Kidney (tissue), 14 donors: ENCODE data around the gene SPTBN1. TPM values are rescaled to one million over a fixed set of nuclear protein-coding genes. Genes with fewer than 3 reads are reported as not detected.

ENCODE experiments used
- DNase-seq, 5 donors: peaks; one replicate each; pipeline ENCODE4 v3.0.0-alpha.2; 2013 to 2020
- FAIRE-seq: peaks from 2 replicates; lab custom pipeline; 2012; peaks lifted over from hg19 to GRCh38; lab: Jason Lieb, UNC
- H3K27ac ChIP-seq, 2 donors: one replicate each; pipeline ENCODE4 v1.7.0; 2013; ENCODE audit warnings: low read depth in 2 of 2, low read length in 2 of 2, inconsistent platforms in 1 of 2
- H3K27me3 ChIP-seq: one replicate; pipeline ENCODE4 v1.7.1; 2013; ENCODE audit warnings: low read length, inconsistent platforms; ENCODE audit not compliant: control insufficient read depth, insufficient read depth
- H3K36me3 ChIP-seq, 3 donors: one replicate each; pipeline versions ENCODE4 v1.7.0 to v1.7.1; 2013; ENCODE audit warnings: low read length in 3 of 3, control low read depth in 1 of 3, inconsistent platforms in 1 of 3; ENCODE audit not compliant: insufficient read depth in 3 of 3, control insufficient read depth in 2 of 3
- H3K4me1 ChIP-seq, 3 donors: one replicate each; pipeline versions ENCODE4 v1.7.0 to v1.7.1; 2013; ENCODE audit warnings: low read length in 3 of 3, inconsistent platforms in 1 of 3, low read depth in 1 of 3; ENCODE audit not compliant: control insufficient read depth in 2 of 3, insufficient read depth in 2 of 3
- H3K4me3 ChIP-seq, 3 donors: one replicate each; pipeline versions ENCODE4 v1.7.0 to v1.8.1; 2013; ENCODE audit warnings: low read length in 3 of 3, control low read depth in 1 of 3, inconsistent platforms in 1 of 3
- H3K9ac ChIP-seq, 3 donors: one replicate each; pipeline versions ENCODE4 v1.7.0 to v1.7.1; 2013; ENCODE audit warnings: low read length in 3 of 3, control low read depth in 1 of 3, inconsistent platforms in 1 of 3
- H3K9me3 ChIP-seq, 3 donors: one replicate each; pipeline versions ENCODE4 v1.7.0 to v1.7.1; 2013; ENCODE audit warnings: low read length in 3 of 3, control low read depth in 1 of 3, inconsistent platforms in 1 of 3; ENCODE audit not compliant: control insufficient read depth in 2 of 3, insufficient read depth in 1 of 3
- intact Hi-C: fragments of 100-400 bp; cut with DNase I; formaldehyde crosslinking; loops from one replicate; pipeline ENCODE4 v1.11.1; 2022
- polyA plus RNA-seq: library from polyadenylated mRNA; stranded (reverse); fragments of 350-450 nt; fragmentation: Illumina TruSeq; extraction: RNeasy Lipid Tissue Mini Kit (QIAGEN cat#74804); gene quantifications from one replicate; pipeline ENCODE4 v1.2.3, GENCODE V29; 2014; ENCODE audit warnings: low read depth, low replicate concordance; ENCODE audit not compliant: insufficient read depth
- total RNA-seq: library from RNA; stranded (reverse); fragmentation: NEBNext Ultra II Directional; extraction: Animal tissue kit (Norgen Biotek cat#: 25700); gene quantifications from one replicate; pipeline ENCODE4 v1.2.1, GENCODE V29; 2021
- TF ChIP-seq, protein P1 (sequence below): IDR thresholded peaks from 3 replicates; pipeline ENCODE4 v1.5.1; 2012; ENCODE audit warnings: mild to moderate bottlenecking, moderate library complexity, borderline replicate concordance; ENCODE audit not compliant: insufficient read depth; ENCODE audit errors: extremely low read depth
- donor health status: control.
- donor health status: control.
- donor health status: control.
- donor health status: control.
- donor health status: control.
- donor health status: DM: yes; HTN: yes; CAD: no.
- donor health status: Normal renal cell carcinoma (clear cell type).

SPTBN1 gene
- total and polyA plus RNA-seq, 2 donors from 2014 or later = 93.2 to 313 TPM

DNA sequence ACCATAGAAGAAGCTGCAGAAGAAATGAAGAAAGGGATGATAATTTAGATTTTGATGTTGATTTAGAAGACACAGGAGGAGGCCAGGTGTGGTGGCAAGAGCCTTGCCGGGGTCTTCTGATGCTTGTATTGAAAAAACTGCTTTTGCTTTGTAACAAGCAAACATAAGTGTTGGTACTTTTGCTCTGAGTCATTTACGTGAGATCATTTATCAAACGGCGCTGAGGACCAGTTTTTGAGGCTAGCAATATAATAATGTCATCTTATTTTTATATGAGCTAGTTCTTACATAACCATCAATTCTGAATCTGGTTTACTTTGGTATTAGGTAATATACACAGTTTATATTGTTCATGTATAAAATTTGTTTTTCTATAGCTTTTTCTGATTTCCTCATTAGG lies 30.6 kb downstream of the SPTBN1 start:
- intact Hi-C loops = no loop called here
- Histone ChIP-seq H3K36me3 (no peaks in the 10 kb centered on the region), H3K27ac (no peak overlapping the region), H3K9me3 (no peaks in the 10 kb centered on the region), H3K4me3 (no peak overlapping the region), H3K27me3 (no peaks in the 10 kb centered on the region), H3K4me1 (peaks cover 3 to 21% (median 19%) of the 10 kb centered on the region in 3 donors), H3K9ac (no peak overlapping the region)
- TF ChIP-seq, protein P1, sequence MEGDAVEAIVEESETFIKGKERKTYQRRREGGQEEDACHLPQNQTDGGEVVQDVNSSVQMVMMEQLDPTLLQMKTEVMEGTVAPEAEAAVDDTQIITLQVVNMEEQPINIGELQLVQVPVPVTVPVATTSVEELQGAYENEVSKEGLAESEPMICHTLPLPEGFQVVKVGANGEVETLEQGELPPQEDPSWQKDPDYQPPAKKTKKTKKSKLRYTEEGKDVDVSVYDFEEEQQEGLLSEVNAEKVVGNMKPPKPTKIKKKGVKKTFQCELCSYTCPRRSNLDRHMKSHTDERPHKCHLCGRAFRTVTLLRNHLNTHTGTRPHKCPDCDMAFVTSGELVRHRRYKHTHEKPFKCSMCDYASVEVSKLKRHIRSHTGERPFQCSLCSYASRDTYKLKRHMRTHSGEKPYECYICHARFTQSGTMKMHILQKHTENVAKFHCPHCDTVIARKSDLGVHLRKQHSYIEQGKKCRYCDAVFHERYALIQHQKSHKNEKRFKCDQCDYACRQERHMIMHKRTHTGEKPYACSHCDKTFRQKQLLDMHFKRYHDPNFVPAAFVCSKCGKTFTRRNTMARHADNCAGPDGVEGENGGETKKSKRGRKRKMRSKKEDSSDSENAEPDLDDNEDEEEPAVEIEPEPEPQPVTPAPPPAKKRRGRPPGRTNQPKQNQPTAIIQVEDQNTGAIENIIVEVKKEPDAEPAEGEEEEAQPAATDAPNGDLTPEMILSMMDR = no peak
- FAIRE-seq (no peak), DNase-seq (no peak)

GRCh38 chr2:54490863-54491262 lies 34.7 kb downstream of the SPTBN1 start:
- Histone ChIP-seq H3K9me3 (no peaks in the 10 kb centered on the region), H3K4me3 (no peak overlapping the region), H3K4me1 (peaks cover 0 to 2% (median 0%) of the 10 kb centered on the region in 3 donors), H3K36me3 (no peaks in the 10 kb centered on the region), H3K27ac (no peak overlapping the region), H3K9ac (no peak overlapping the region), H3K27me3 (no peaks in the 10 kb centered on the region)
- intact Hi-C loops = no loop called here
- no peak for DNase-seq
- no peak for FAIRE-seq
- TF ChIP-seq, protein P1 = no peak

DNA sequence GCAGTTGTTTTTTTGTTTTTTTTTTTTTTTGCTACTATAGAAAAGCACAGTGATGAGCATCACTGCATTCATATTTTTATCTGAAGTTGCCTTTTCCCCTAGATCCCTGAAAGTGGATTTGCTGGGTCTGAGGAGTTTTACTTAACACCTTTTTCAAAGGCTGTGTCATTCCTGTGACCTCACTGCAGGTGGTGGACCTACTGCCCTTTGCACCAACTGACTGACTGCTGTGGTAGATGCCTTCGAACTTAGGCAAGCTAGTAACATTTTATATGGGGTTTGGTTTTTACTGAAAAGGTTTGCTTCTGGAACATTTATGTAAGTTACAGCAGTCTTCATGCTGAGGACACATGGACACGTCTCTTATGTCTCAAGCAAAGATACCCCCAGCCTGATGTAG lies 36.2 kb downstream of the SPTBN1 start:
- Histone ChIP-seq H3K27me3 (no peaks in the 10 kb centered on the region), H3K9ac (no peak overlapping the region), H3K4me3 (no peak overlapping the region), H3K27ac (no peak overlapping the region), H3K4me1 (peaks cover 0 to 2% (median 0%) of the 10 kb centered on the region in 3 donors), H3K9me3 (no peaks in the 10 kb centered on the region), H3K36me3 (no peaks in the 10 kb centered on the region)
- DNase-seq (no peak), FAIRE-seq (no peak)
- TF ChIP-seq, protein P1 = no peak
- intact Hi-C loops = no loop called here

DNA sequence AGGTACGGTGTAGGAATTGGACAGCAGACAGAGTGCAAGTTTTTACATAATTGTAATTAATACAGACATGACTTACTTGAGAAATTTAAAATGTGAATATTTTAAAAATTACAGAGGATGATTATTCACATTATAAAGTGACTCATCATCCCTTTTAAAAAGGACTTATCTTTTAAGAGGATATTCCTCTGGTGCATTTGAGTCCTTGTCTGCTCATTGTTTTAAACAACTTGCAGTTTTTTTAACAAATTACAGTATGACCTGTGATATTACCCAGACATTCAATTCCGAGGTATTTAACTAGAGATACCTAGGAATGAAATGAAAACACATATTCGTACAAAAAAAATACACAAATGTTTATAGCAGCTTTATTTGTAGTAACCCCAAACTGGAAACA lies 38.0 kb downstream of the SPTBN1 start:
- H3K27me3 ChIP-seq = no peaks in the 10 kb centered on the region
- TF ChIP-seq, protein P1 = no peak

More for the DNA sequence above, 38.0 kb downstream of the SPTBN1 start:
- Histone ChIP-seq H3K36me3 (no peaks in the 10 kb centered on the region), H3K27ac (no peak overlapping the region), H3K9ac (no peak overlapping the region), H3K4me1 (peaks cover 0 to 2% (median 0%) of the 10 kb centered on the region in 3 donors), H3K4me3 (no peak overlapping the region), H3K9me3 (no peaks in the 10 kb centered on the region)
- FAIRE-seq = no peak
- intact Hi-C loops = no loop called here
- DNase-seq = no peak
